ENCODE measurements around the gene TNIP3.

The TNIP3 gene

GRCh38 chr4:121199742-121200561, 35.8 kb upstream of the TNIP3 start:
- Histone ChIP-seq H3K9me3 (ENCODE audit: control extremely low read depth in 1 of 5, control insufficient read depth in 4 of 5, insufficient read depth in 2 of 5, low read depth in 1 of 5, low read length in 4 of 5) (no peaks in the 10 kb centered on the region), H3K27ac (ENCODE audit: insufficient read depth in 1 of 2, low read depth in 1 of 2, low read length in 2 of 2, poor library complexity in 1 of 2, severe bottlenecking in 2 of 2) (no peak overlapping the region), H3K4me3 (ENCODE audit: control insufficient read depth in 1 of 7, extremely low read depth in 1 of 7, insufficient read depth in 4 of 7, low read depth in 2 of 7, low read length in 6 of 7) (no peak overlapping the region), H3K27me3 (replicated peaks in 2 of 5; ENCODE audit: control insufficient read depth in 4 of 5, insufficient read depth in 5 of 5, low read length in 4 of 5) (no peaks in the 10 kb centered on the region), H3K36me3 (ENCODE audit: control insufficient read depth in 4 of 4, insufficient read depth in 4 of 4, low read length in 3 of 4) (no peaks in the 10 kb centered on the region), H3K4me1 (ENCODE audit: control extremely low read depth in 1 of 4, control insufficient read depth in 4 of 4, insufficient read depth in 4 of 4, low read length in 3 of 4) (peaks cover 0 to 4% (median 1%) of the 10 kb centered on the region in 4 experiments)
- WGBS (ENCODE audit: insufficient coverage): 82% methylated on average over 6 of the region's 10 CpGs
- peak in 1 of 3 donors; percentile 21 for DNase-seq
- ChIA-PET POLR2A (no interaction called here), CTCF (interaction anchor here (0.6 to 2.5 kb wide), 4 partner anchors 10 to 629 kb away, joined by 3 to 8 read pairs (median 4); no protein-coding TSS in a partner anchor)

GRCh38 chr4:121198251-121198650, 34.1 kb upstream of the TNIP3 start:
- ChIA-PET CTCF (interaction anchor here (1.7 kb wide), 1 partner anchor 41 kb away, joined by 5 read pairs; no protein-coding TSS in a partner anchor), POLR2A (interaction anchor here (0.6 kb wide), 1 partner anchor 71 kb away, joined by 3 read pairs; no protein-coding TSS in a partner anchor)
- no peaks in the 10 kb centered on the region for H3K36me3 ChIP-seq (ENCODE audit: control insufficient read depth in 4 of 4, insufficient read depth in 4 of 4, low read length in 3 of 4)
- no peaks in the 10 kb centered on the region for H3K9me3 ChIP-seq (ENCODE audit: control extremely low read depth in 1 of 5, control insufficient read depth in 4 of 5, insufficient read depth in 2 of 5, low read depth in 1 of 5, low read length in 4 of 5)
- H3K4me3 ChIP-seq (ENCODE audit: control insufficient read depth in 1 of 7, extremely low read depth in 1 of 7, insufficient read depth in 4 of 7, low read depth in 2 of 7, low read length in 6 of 7): no peak overlapping the region
- no peak overlapping the region for H3K27ac ChIP-seq (ENCODE audit: insufficient read depth in 1 of 2, low read depth in 1 of 2, low read length in 2 of 2, poor library complexity in 1 of 2, severe bottlenecking in 2 of 2)
- peaks cover 0 to 4% (median 1%) of the 10 kb centered on the region in 4 experiments for H3K4me1 ChIP-seq (ENCODE audit: control extremely low read depth in 1 of 4, control insufficient read depth in 4 of 4, insufficient read depth in 4 of 4, low read length in 3 of 4)
- H3K27me3 ChIP-seq (replicated peaks in 2 of 5; ENCODE audit: control insufficient read depth in 4 of 5, insufficient read depth in 5 of 5, low read length in 4 of 5): no peaks in the 10 kb centered on the region
- DNase-seq: no peak

DNA sequence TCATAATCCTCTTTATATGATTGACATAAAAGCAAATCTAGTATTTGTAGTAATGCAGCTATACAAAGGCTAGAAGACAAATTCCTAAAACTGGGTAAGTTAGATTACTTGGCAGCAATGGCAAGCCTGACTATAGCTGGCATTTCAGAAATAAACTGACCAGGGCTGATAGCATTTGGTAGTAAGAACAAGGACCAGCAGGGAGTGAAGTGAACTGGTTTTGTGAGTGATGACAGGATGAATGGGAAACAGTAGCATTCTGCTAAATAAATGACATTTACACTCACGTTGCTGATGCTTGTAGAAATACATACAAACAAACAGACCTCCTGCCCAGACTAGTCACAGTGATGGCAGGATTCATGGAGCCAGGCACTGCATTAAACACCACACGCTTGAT, 31.5 kb upstream of the TNIP3 start:
- Histone ChIP-seq H3K27ac (ENCODE audit: insufficient read depth in 1 of 2, low read depth in 1 of 2, low read length in 2 of 2, poor library complexity in 1 of 2, severe bottlenecking in 2 of 2) (no peak overlapping the region), H3K36me3 (ENCODE audit: control insufficient read depth in 4 of 4, insufficient read depth in 4 of 4, low read length in 3 of 4) (no peaks in the 10 kb centered on the region), H3K9me3 (ENCODE audit: control extremely low read depth in 1 of 5, control insufficient read depth in 4 of 5, insufficient read depth in 2 of 5, low read depth in 1 of 5, low read length in 4 of 5) (no peaks in the 10 kb centered on the region), H3K27me3 (replicated peaks in 2 of 5; ENCODE audit: control insufficient read depth in 4 of 5, insufficient read depth in 5 of 5, low read length in 4 of 5) (no peaks in the 10 kb centered on the region), H3K4me1 (ENCODE audit: control extremely low read depth in 1 of 4, control insufficient read depth in 4 of 4, insufficient read depth in 4 of 4, low read length in 3 of 4) (peaks cover 0 to 4% (median under 1%) of the 10 kb centered on the region in 4 experiments), H3K4me3 (ENCODE audit: control insufficient read depth in 1 of 7, extremely low read depth in 1 of 7, insufficient read depth in 4 of 7, low read depth in 2 of 7, low read length in 6 of 7) (no peak overlapping the region)
- WGBS (ENCODE audit: insufficient coverage): no CpG with 5 or more reads among the region's 2 CpGs
- CTCF ChIA-PET: interaction anchor here (1.0 to 1.4 kb wide), 2 partner anchors 24 to 52 kb away, joined by 3 to 4 read pairs; no protein-coding TSS in a partner anchor
- POLR2A ChIA-PET: no interaction called here
- DNase-seq: no peak

DNA sequence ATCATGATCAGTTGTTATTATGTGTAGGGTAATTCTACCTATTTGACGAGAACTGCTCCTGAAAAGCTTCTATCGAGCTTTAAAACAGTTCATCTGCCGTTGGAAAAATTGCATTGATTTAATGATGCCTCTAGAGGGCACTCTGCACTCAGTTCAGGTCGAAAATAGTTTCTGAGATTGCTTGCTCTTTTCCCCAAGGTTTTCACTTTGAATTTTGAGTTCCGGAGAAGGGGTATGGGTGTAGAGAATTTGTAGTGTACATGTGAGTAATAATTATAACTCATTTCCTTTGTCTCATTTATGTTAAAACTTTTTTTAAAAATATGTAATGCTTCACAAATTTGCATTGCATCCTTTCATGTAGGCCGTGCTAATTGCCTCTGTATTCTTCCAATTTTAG, 28.4 kb upstream of the TNIP3 start:
- H3K36me3 ChIP-seq (ENCODE audit: control insufficient read depth in 4 of 4, insufficient read depth in 4 of 4, low read length in 3 of 4): no peaks in the 10 kb centered on the region
- H3K27me3 ChIP-seq (replicated peaks in 2 of 5; ENCODE audit: control insufficient read depth in 4 of 5, insufficient read depth in 5 of 5, low read length in 4 of 5): no peaks in the 10 kb centered on the region
- no peak overlapping the region for H3K4me3 ChIP-seq (ENCODE audit: control insufficient read depth in 1 of 7, extremely low read depth in 1 of 7, insufficient read depth in 4 of 7, low read depth in 2 of 7, low read length in 6 of 7)
- 8% methylated on average over 3 of the region's 6 CpGs for WGBS (ENCODE audit: insufficient coverage)
- DNase-seq: peak; percentile 24 to 46 (median 34)
- H3K27ac ChIP-seq (ENCODE audit: insufficient read depth in 1 of 2, low read depth in 1 of 2, low read length in 2 of 2, poor library complexity in 1 of 2, severe bottlenecking in 2 of 2): no peak overlapping the region
- ChIA-PET POLR2A (no interaction called here), CTCF (interaction anchor here (0.8 to 1.9 kb wide), 12 partner anchors 9 to 1038 kb away, joined by 3 to 11 read pairs (median 6); no protein-coding TSS in a partner anchor)
- no peaks in the 10 kb centered on the region for H3K9me3 ChIP-seq (ENCODE audit: control extremely low read depth in 1 of 5, control insufficient read depth in 4 of 5, insufficient read depth in 2 of 5, low read depth in 1 of 5, low read length in 4 of 5)
- peaks cover 0 to 12% (median 8%) of the 10 kb centered on the region in 4 experiments for H3K4me1 ChIP-seq (ENCODE audit: control extremely low read depth in 1 of 4, control insufficient read depth in 4 of 4, insufficient read depth in 4 of 4, low read length in 3 of 4)

DNA sequence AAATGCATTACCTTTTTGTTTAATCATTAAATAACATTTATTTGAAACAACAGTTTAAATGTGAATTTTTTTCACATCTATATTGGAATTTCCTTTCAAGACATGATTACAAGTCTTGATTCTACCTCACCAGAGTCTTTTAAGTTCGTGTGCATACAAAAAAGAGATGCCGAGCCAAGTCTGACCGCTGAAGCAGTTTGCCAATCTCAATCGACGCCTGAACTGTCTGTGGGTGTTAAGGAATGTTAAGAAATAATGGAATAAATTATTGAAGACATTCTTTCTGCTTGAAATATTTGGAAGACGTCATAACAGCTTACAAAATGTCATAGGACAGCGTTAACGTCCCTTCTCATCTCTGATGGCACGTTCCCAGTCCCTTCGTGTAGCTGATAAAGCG, 27.9 kb upstream of the TNIP3 start:
- no peak for DNase-seq
- Histone ChIP-seq H3K36me3 (ENCODE audit: control insufficient read depth in 4 of 4, insufficient read depth in 4 of 4, low read length in 3 of 4) (no peaks in the 10 kb centered on the region), H3K4me3 (ENCODE audit: control insufficient read depth in 1 of 7, extremely low read depth in 1 of 7, insufficient read depth in 4 of 7, low read depth in 2 of 7, low read length in 6 of 7) (no peak overlapping the region), H3K27me3 (replicated peaks in 2 of 5; ENCODE audit: control insufficient read depth in 4 of 5, insufficient read depth in 5 of 5, low read length in 4 of 5) (no peaks in the 10 kb centered on the region), H3K27ac (ENCODE audit: insufficient read depth in 1 of 2, low read depth in 1 of 2, low read length in 2 of 2, poor library complexity in 1 of 2, severe bottlenecking in 2 of 2) (no peak overlapping the region), H3K4me1 (ENCODE audit: control extremely low read depth in 1 of 4, control insufficient read depth in 4 of 4, insufficient read depth in 4 of 4, low read length in 3 of 4) (peaks cover 0 to 12% (median 8%) of the 10 kb centered on the region in 4 experiments), H3K9me3 (ENCODE audit: control extremely low read depth in 1 of 5, control insufficient read depth in 4 of 5, insufficient read depth in 2 of 5, low read depth in 1 of 5, low read length in 4 of 5) (no peaks in the 10 kb centered on the region)
- CTCF ChIA-PET: interaction anchor here (0.8 to 1.9 kb wide), 9 partner anchors 8 to 84 kb away, joined by 3 to 11 read pairs (median 6); no protein-coding TSS in a partner anchor
- POLR2A ChIA-PET: no interaction called here
- WGBS (ENCODE audit: insufficient coverage): 78% methylated on average over 11 of the region's 11 CpGs

DNA sequence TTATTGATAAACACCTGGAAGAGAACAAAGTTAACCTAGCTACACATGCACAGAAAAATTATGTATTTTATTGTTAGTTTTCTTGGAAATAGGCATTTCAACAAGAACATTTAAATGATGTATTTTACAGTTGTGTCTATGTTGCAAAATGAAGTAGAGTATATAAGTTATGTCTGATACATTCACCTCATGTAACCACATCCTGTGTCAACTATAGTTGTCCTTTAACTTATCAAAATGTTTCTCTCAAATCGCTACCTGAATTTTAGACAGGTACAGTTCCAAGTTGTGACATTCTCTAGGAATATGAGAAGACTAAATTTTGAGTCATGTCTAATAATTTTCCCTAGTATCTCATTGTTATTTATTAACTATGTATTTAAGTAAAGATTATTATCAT, 27.2 kb upstream of the TNIP3 start:
- Histone ChIP-seq H3K9me3 (ENCODE audit: control extremely low read depth in 1 of 5, control insufficient read depth in 4 of 5, insufficient read depth in 2 of 5, low read depth in 1 of 5, low read length in 4 of 5) (no peaks in the 10 kb centered on the region), H3K27ac (ENCODE audit: insufficient read depth in 1 of 2, low read depth in 1 of 2, low read length in 2 of 2, poor library complexity in 1 of 2, severe bottlenecking in 2 of 2) (no peak overlapping the region), H3K4me1 (ENCODE audit: control extremely low read depth in 1 of 4, control insufficient read depth in 4 of 4, insufficient read depth in 4 of 4, low read length in 3 of 4) (peaks cover 0 to 12% (median 8%) of the 10 kb centered on the region in 4 experiments), H3K4me3 (ENCODE audit: control insufficient read depth in 1 of 7, extremely low read depth in 1 of 7, insufficient read depth in 4 of 7, low read depth in 2 of 7, low read length in 6 of 7) (no peak overlapping the region), H3K36me3 (ENCODE audit: control insufficient read depth in 4 of 4, insufficient read depth in 4 of 4, low read length in 3 of 4) (no peaks in the 10 kb centered on the region), H3K27me3 (replicated peaks in 2 of 5; ENCODE audit: control insufficient read depth in 4 of 5, insufficient read depth in 5 of 5, low read length in 4 of 5) (no peaks in the 10 kb centered on the region)
- ChIA-PET POLR2A (no interaction called here), CTCF (interaction anchor here (1.1 to 1.9 kb wide), 4 partner anchors 8 to 62 kb away, joined by 3 to 8 read pairs (median 6); no protein-coding TSS in a partner anchor)
- no CpG with 5 or more reads among the region's 1 CpG for WGBS (ENCODE audit: insufficient coverage)
- no peak for DNase-seq

- no peaks in the 10 kb centered on the region for H3K36me3 ChIP-seq (ENCODE audit: control insufficient read depth in 4 of 4, insufficient read depth in 4 of 4, low read length in 3 of 4)
- H3K27ac ChIP-seq (ENCODE audit: insufficient read depth in 1 of 2, low read depth in 1 of 2, low read length in 2 of 2, poor library complexity in 1 of 2, severe bottlenecking in 2 of 2): no peak overlapping the region
- POLR2A ChIA-PET: no interaction called here
- CTCF ChIA-PET: interaction anchor here (0.9 to 1.3 kb wide), 2 partner anchors 10 to 63 kb away, joined by 4 to 8 read pairs; no protein-coding TSS in a partner anchor
- H3K27me3 ChIP-seq (replicated peaks in 2 of 5; ENCODE audit: control insufficient read depth in 4 of 5, insufficient read depth in 5 of 5, low read length in 4 of 5): no peaks in the 10 kb centered on the region
- H3K4me1 ChIP-seq (ENCODE audit: control extremely low read depth in 1 of 4, control insufficient read depth in 4 of 4, insufficient read depth in 4 of 4, low read length in 3 of 4): peaks cover 0 to 12% (median 8%) of the 10 kb centered on the region in 4 experiments
- 100% methylated on average over 2 of the region's 4 CpGs for WGBS (ENCODE audit: insufficient coverage)
- no peak overlapping the region for H3K4me3 ChIP-seq (ENCODE audit: control insufficient read depth in 1 of 7, extremely low read depth in 1 of 7, insufficient read depth in 4 of 7, low read depth in 2 of 7, low read length in 6 of 7)
- H3K9me3 ChIP-seq (ENCODE audit: control extremely low read depth in 1 of 5, control insufficient read depth in 4 of 5, insufficient read depth in 2 of 5, low read depth in 1 of 5, low read length in 4 of 5): no peaks in the 10 kb centered on the region
- DNase-seq: no peak
Measured at GRCh38 chr4:121190389-121190788, 26.3 kb upstream of the TNIP3 start.

Measured in common myeloid progenitor, CD34-positive (primary cell).